ENCODE measurements around the gene CILP2. TPM values are rescaled to one million over a fixed set of nuclear protein-coding genes. Genes with fewer than 3 reads are reported as not detected.

CILP2 gene
- total RNA-seq, 1 experiment from 2014 or later = not detected

GRCh38 chr19:19562665-19563347, 24.7 kb downstream of the CILP2 start:
- no peak for DNase-seq (ENCODE audit: low spot score)

GRCh38 chr19:19563348-19563848, 25.3 kb downstream of the CILP2 start:
- DNase-seq (ENCODE audit: low spot score) = no peak

GRCh38 chr19:19566306-19566705, 28.2 kb downstream of the CILP2 start:
- no peak for DNase-seq (ENCODE audit: low spot score)

GRCh38 chr19:19567391-19567790, 29.3 kb downstream of the CILP2 start:
- DNase-seq (ENCODE audit: low spot score) = no peak

GRCh38 chr19:19568802-19569756, 31.0 kb downstream of the CILP2 start:
- DNase-seq (ENCODE audit: low spot score) = no peak

GRCh38 chr19:19570571-19570970, 32.5 kb downstream of the CILP2 start:
- no peak for DNase-seq (ENCODE audit: low spot score)

GRCh38 chr19:19571071-19571786, 33.2 kb downstream of the CILP2 start:
- no peak for DNase-seq (ENCODE audit: low spot score)

- DNase-seq (ENCODE audit: low spot score) = no peak
These were observed 37.3 kb downstream of the CILP2 start for GRCh38 chr19:19575411-19575810.

GRCh38 chr19:19578252-19578651, 40.2 kb downstream of the CILP2 start:
- no peak for DNase-seq (ENCODE audit: low spot score)

GRCh38 chr19:19579533-19580361, 41.7 kb downstream of the CILP2 start:
- DNase-seq (ENCODE audit: low spot score) = no peak

- no peak for DNase-seq (ENCODE audit: low spot score)
These were observed 42.4 kb downstream of the CILP2 start for GRCh38 chr19:19580418-19580817.

- DNase-seq (ENCODE audit: low spot score) = no peak
These were observed 43.3 kb downstream of the CILP2 start for GRCh38 chr19:19581391-19581790.

- no peak for DNase-seq (ENCODE audit: low spot score)
These were observed 44.4 kb downstream of the CILP2 start for GRCh38 chr19:19582471-19582870.

GRCh38 chr19:19584356-19584755, 46.3 kb downstream of the CILP2 start:
- no peak for DNase-seq (ENCODE audit: low spot score)

GRCh38 chr19:19587771-19588170, 49.7 kb downstream of the CILP2 start:
- no peak for DNase-seq (ENCODE audit: low spot score)

- DNase-seq (ENCODE audit: low spot score) = no peak
These were observed 50.5 kb downstream of the CILP2 start for GRCh38 chr19:19588546-19588945.

- peak; percentile 57 for DNase-seq (ENCODE audit: low spot score)
These were observed 53.2 kb downstream of the CILP2 start for GRCh38 chr19:19591133-19591825.

GRCh38 chr19:19592690-19593089, 54.6 kb downstream of the CILP2 start:
- DNase-seq (ENCODE audit: low spot score) = no peak

GRCh38 chr19:19594381-19594780, 56.3 kb downstream of the CILP2 start:
- DNase-seq (ENCODE audit: low spot score) = no peak

- DNase-seq (ENCODE audit: low spot score) = peak; percentile 82
These were observed 57.2 kb downstream of the CILP2 start for GRCh38 chr19:19595171-19595701.

All from HT-29 (cell line).